IPS DF 19.7 (cell line): ENCODE measurements around the gene KRT78.
"Not testable (repeated sequence)": the region's sequence is repeated elsewhere in the genome, so short reads cannot be mapped to it uniquely, and the experiment has no call there.

Source experiments
- DNase-seq: peaks from one replicate; pipeline ENCODE4 v3.0.0-alpha.2; 2013; ENCODE audit warnings: low read depth, low spot score

The KRT78 gene

GRCh38 chr12:52871291-52872039 lies 22.7 kb upstream of the KRT78 start:
- DNase-seq: no peak

GRCh38 chr12:52870361-52871290 lies 21.8 kb upstream of the KRT78 start:
- DNase-seq: no peak

DNA sequence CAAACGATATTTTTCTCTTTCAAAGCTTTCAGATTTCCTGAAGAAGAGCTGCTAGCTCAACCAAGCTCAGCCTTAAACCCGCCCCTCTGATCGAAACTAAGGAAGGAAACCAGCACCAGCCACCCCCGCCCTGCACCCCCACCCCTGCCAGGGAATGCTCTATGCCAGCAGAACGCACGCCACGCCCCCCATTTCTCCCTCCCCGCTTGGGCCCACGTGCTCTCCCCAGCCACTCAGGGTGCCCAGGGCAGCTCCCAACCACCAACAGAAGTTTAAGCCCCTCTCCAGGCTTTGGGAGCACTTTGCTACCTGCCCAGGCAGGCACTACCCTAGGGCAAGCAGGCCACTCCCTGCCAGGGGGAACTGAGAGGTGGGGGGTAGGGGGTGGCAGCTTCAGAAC lies 18.8 kb upstream of the KRT78 start:
- DNase-seq: no peak

- no peak for DNase-seq
Observed at GRCh38 chr12:52867152-52867551, 18.4 kb upstream of the KRT78 start.

GRCh38 chr12:52865090-52865944 lies 16.5 kb upstream of the KRT78 start:
- DNase-seq: no peak

GRCh38 chr12:52862023-52862422 lies 13.2 kb upstream of the KRT78 start:
- DNase-seq: no peak

DNA sequence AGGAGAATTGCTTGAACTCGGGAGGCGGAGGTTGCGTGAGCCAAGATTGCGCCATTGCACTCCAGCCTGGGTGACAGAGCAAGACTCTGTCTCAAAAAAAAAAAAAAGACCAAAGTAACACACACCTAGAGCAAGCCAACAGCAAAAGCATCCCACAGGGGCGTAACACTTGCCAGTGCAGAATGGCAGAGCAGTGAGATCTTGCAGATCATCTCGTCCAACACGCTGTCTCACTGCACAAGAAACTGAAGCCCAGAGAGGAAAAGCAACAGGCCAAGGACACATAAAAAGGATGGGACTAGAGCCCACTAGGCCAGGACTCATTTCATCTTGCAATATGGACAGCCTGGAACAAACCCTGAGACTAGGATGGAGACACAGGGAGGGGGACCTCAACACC lies 12.7 kb upstream of the KRT78 start:
- no peak for DNase-seq

DNA sequence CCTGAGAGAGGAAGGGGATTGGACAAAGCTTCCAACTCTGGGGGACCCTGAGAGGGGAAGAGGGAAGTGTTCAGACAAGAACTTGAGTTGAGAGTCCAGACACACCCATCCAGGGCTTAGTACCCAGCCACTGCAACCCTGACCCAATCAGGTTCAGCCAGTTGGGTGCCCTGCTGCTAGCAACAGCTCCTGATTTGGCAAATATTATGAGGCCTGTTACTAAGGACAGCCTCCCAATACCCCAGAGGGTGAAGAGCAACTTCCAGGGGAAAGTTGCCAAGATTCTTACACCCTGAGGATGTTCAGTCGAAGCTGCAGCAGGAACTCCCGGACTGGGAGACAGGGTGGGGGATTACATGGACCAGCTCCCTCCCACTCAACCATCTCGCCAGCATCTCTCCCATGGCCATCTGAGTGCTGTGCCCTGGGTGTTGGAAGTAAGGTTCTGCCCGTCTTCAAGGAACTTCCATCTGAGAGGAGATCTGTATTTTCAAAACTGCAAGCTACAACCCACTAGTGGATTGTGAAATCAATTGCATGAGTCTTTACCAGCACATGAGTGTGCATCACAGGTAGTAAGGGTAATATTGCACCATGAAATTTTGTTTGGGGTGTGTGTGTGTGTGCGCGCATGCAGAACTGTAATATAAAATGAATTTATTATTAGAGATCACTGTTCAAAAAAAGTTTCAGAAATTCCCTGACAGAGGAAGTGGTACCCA lies 11.5 kb upstream of the KRT78 start:
- no peak for DNase-seq

- no peak for DNase-seq
Observed at GRCh38 chr12:52857500-52857899, 8.7 kb upstream of the KRT78 start.

GRCh38 chr12:52856787-52857186 lies 8.0 kb upstream of the KRT78 start:
- no peak for DNase-seq

DNA sequence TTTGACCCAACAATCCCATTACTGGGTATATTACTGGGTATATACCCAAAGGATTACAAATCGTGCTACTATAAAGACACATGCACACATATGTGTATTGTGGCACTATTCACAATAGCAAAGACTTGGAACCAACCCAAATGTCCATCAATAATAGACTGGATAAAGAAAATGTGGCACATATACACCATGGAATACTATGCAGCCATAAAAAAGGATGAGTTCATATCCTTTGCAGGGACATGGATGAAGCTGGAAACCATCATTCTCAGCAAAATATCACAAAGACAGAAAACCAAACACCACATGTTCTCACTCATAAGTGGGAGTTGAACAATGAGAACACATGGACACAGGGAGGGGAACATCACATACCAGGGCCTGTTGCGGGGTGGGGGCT lies 7.3 kb upstream of the KRT78 start:
- not testable (repeated sequence) for DNase-seq

- no peak for DNase-seq
Observed at GRCh38 chr12:52851787-52852186, 3.0 kb upstream of the KRT78 start.

DNA sequence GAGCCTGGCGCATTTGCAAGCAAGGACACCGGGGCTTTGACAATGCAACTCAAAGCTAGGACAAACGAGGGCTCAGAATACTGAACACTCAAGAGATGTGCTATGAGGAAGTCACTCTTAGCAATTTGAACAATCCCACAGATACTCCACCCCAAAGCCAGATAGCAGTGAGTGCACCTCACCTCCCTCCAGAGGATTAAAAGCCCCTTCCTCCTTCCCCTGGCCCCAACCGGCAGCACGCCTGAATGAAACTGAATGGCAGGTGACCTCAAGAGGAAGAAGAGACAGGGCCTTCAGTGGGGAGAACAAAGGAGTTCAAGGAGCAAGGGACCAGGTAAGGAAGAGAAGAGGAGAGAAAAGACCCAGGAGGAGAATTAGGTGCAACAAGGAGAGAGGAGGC lies 1.9 kb upstream of the KRT78 start:
- no peak for DNase-seq

GRCh38 chr12:52849511-52849910 lies 717 bp upstream of the KRT78 start:
- no peak for DNase-seq

GRCh38 chr12:52847335-52848102 lies 1.3 kb downstream of the KRT78 start:
- DNase-seq: no peak

DNA sequence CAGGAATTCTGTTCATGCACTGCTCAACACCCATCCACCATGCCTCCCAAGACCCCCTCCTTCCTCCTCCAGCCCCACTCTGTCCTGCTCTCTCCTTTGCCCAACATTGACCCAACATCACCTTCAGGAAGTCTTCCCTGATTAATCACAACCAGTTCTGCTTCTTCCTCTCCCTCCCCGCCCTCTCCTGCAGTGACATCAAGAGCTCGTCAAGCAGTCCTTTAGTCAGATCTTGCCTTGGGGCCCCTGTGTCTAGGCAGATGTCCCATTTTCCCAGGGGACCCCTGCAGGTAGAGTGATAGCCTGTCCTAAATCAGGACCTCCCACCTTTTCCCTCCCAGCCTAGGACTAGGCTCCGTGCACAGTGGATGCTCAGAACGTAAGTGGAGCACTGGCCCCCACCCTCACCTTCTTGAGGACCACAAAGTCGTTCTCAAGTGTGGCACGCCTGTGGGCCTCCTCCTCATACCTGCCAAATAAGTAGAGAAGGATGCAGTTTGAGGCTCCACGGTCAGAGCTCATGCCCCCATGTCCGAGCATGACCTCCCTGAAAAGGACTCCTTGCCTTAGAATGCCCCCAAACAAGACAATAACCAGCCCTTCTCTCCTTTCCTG lies 2.3 kb downstream of the KRT78 start:
- no peak for DNase-seq

DNA sequence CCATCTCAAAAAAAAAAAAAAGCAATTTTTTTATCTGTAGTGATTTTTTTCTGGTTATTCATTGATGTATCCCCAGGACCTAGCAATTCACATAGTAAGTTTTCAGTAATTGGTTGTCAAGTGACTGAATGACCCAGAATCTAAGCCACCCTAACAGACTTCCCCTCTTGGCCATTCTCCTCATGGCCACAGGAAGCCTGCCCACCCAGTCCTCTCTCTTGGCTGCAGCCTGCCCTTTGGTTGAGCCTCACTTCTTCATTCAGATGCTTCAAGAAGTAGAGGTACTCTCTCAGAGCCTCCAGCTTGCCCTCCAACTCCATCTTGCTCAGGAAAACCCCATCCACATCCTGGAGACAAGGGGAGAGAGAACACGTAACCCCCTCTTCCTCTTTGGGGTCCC lies 2.8 kb downstream of the KRT78 start:
- DNase-seq: no peak

- no peak for DNase-seq
Observed at GRCh38 chr12:52844386-52844785, 4.4 kb downstream of the KRT78 start.

GRCh38 chr12:52839436-52840105 lies 9.2 kb downstream of the KRT78 start:
- no peak for DNase-seq
